GM18951 (cell line): Measurements from ENCODE around the gene FXYD5.

ENCODE experiments used
- POLR2A ChIP-seq: IDR thresholded peaks from 4 replicates; pipeline ENCODE4 v1.6.1; 2011; ENCODE audit warnings: mild to moderate bottlenecking; ENCODE audit not compliant: insufficient read length, insufficient read depth; ENCODE audit errors: extremely low read depth
- in situ Hi-C: fragments of 300-500 bp; cut with MboI; formaldehyde crosslinking; loops from one replicate; pipeline ENCODE4 v1.12.0; 2022; ENCODE audit warnings: low sequenced_read_pairs, mixed read lengths, inconsistent platforms; ENCODE audit not compliant: unreplicated experiment

Gene FXYD5

DNA sequence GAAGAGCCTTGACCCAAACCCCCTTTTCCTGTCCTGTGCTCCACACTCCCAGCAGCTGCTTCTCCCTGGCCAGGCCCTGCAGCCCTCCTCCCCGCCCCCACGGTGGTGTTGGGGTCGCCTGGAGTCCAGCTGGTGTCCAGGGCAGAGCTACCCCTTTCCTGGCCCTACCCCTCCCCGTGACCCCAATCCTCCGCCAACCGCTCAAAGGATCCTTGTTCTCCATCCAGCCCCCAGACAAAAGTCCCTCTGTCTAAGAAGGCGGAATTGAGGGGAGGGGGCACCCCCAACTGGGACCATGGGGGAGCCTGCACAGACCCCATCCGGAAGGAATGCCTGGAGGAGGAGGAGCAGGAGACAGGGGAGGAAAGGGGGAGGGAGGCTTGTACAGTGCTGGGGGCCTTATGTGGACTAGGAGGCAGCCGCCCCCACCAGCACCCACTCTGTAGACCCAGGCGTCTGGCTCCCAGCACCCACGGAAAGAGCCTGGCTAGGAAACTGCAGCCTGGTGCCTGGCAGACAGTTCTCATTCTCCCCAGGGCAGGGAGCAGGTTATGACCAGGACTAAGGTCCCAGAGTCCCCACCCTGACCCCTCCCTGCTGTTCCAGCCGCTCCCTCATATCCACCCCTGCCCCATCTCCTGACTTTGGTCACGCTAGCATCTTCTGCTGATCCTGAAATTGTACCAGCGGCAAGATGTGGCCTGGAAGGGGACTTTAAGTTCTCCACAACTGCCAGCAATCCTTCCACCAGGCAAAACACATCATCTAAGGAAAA lies 39.2 kb upstream of the FXYD5 start, which contains the start of gene FXYD3:
Gene FXYD3, plus strand, starts transcription at position 647 of the 775 bp plus-strand sequence. CDS start 3,554 bp downstream, outside the sequence.
- in situ Hi-C loops: no loop called here
- TF ChIP-seq POLR2A: no peak

- in situ Hi-C loops: no loop called here
- TF ChIP-seq POLR2A: no peak
Measured at GRCh38 chr19:35116072-35116801, 38.3 kb upstream of the FXYD5 start.

DNA sequence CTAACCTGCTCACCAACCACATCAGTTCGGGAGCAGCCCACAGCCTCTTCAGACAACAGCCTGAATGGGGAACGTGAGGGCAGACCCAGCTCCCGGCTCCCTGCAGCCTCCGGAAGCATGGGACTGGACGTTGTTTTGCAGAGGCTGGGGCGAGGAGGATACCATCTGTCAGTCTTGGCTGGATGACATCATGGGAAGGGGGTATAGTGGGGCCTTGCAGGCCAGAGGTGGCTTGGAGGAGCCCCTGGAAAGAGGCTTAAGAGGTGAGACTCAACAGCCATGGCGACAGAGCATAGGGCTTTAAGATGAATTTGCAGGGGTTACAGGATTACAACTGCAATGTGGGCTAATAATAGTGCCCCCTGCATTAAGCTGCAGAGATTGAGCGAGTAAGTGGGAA lies 37.4 kb upstream of the FXYD5 start:
- TF ChIP-seq POLR2A: no peak
- in situ Hi-C loops: no loop called here

GRCh38 chr19:35117799-35118198 lies 36.7 kb upstream of the FXYD5 start:
- in situ Hi-C loops: no loop called here
- TF ChIP-seq POLR2A: no peak

- TF ChIP-seq POLR2A: no peak
- in situ Hi-C loops: no loop called here
Measured at GRCh38 chr19:35118268-35119020, 36.1 kb upstream of the FXYD5 start.

DNA sequence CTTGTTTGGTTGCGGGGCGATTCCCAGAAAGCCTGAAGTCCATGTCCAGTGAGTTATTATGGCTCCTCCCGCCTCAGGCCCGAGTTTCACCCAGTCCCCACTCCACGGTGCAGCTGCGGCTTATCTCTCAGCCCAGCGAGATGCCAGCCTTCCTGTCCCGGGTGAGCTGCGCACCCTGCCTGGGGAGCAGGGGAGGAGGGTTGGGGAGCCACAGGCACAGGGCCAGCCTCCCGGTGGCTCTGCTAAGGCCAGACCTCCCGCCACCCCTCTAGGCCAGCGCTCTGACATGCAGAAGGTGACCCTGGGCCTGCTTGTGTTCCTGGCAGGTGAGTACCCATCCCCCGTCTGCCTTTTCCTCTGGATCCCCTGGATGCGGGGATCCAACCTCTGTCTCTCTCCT lies 35.4 kb upstream of the FXYD5 start:
- in situ Hi-C loops: no loop called here
- no peak for TF ChIP-seq POLR2A

DNA sequence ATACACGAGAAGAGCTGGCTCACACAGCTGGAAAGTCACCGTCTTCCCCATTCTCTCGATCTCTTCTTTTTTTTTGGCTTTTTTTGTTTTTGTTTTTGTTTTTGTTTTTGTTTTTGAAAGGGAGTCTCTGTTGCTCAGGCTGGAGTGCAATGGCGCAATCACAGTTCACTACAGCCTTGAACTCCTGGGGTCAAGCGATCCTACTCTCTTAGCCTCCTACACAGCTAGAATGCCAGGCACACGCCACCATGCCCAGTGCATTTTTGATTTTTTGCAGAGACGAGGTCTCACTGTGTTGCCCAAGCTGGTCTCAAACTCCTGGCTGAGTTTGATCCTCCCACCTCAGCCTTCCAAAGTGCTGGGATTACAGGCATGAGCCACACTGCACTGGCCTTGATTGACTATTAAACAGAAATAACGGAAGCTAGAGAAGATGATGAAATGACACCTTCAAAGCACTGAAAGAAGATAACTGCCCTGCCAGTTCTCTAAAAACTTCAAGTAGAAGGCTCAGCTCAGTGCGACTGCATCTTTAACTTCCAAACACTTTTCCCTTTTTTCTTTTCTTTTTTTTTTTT lies 34.9 kb upstream of the FXYD5 start:
- no peak for TF ChIP-seq POLR2A
- in situ Hi-C loops: no loop called here

GRCh38 chr19:35120492-35120891 lies 34.0 kb upstream of the FXYD5 start:
- in situ Hi-C loops: no loop called here

DNA sequence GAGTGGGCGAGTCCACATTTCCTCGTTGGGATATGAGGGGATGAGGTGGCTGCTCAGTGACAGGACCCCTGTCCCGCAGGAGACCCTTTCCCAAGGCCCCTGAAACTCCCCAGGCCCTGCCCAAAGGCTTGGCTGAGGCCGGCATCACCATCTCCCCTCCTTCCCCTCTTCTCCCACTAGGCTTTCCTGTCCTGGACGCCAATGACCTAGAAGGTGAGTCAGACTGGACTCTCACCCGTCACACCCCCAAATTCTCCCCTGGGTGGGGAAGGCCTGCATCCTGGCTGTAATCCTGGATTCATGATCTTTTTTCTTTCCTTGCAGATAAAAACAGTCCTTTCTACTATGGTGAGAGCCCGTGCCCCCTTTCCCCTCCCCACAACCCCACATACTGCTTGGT lies 33.6 kb upstream of the FXYD5 start:
- in situ Hi-C loops: no loop called here
- no peak for TF ChIP-seq POLR2A

More at GRCh38 chr19:35120492-35120891, 34.0 kb upstream of the FXYD5 start:
- no peak for TF ChIP-seq POLR2A

GRCh38 chr19:35122687-35123551 lies 31.6 kb upstream of the FXYD5 start:
- in situ Hi-C loops: no loop called here
- TF ChIP-seq POLR2A: no peak

- no peak for TF ChIP-seq POLR2A
- in situ Hi-C loops: no loop called here
Measured at GRCh38 chr19:35123573-35123972, 31.0 kb upstream of the FXYD5 start.
